ENCODE measurements around the gene PKP4. TPM values are rescaled to one million over a fixed set of nuclear protein-coding genes. Genes with fewer than 3 reads are reported as not detected.

PKP4 gene
- total RNA-seq, 1 experiment from 2014 or later = 40.1 TPM

GRCh38 chr2:158671360-158672245 is 214.9 kb downstream of the PKP4 start:
- Histone ChIP-seq H3K36me3 (ENCODE audit: low read depth, low read length) (peaks cover 4% of the 10 kb centered on the region; the same call in 1 of the 2 replicates), H3F3A (ENCODE audit: low read length, unreplicated experiment) (no peaks in the 10 kb centered on the region), H3K27ac (ENCODE audit: low read length) (no peak overlapping the region), H3K9ac (ENCODE audit: low read length) (no peak overlapping the region), H3K9me3 (ENCODE audit: low read length) (no peaks in the 10 kb centered on the region), H3K9me2 (replicated peaks; ENCODE audit: low read length) (no peaks in the 10 kb centered on the region), H3K27me3 (ENCODE audit: low read length) (no peaks in the 10 kb centered on the region), H3K4me1 (ENCODE audit: insufficient read depth, low read length) (peaks cover 10% of the 10 kb centered on the region; the same call in 1 of the 2 replicates), H4K20me1 (ENCODE audit: low read length) (no peaks in the 10 kb centered on the region), H3K4me2 (ENCODE audit: low read length) (no peak overlapping the region), H3K4me3 (ENCODE audit: low read length) (no peak overlapping the region), H3K79me2 (ENCODE audit: low read length) (no peaks in the 10 kb centered on the region), H2AFZ (ENCODE audit: low read length) (no peak overlapping the region)
- ChIA-PET POLR2A (ENCODE audit: unreplicated experiment) (no interaction called here), CTCF (no interaction called here)
- ATAC-seq (no peak), DNase-seq (no peak)
- TF ChIP-seq EZH2phosphoT487 (IDR thresholded peaks at IDR 0.05; ENCODE audit: borderline replicate concordance, low read length) = no peak
- no peak for TF ChIP-seq EZH2 (IDR thresholded peaks at IDR 0.05; ENCODE audit: low read length, unreplicated experiment)
- TF ChIP-seq CTCF (conservative IDR thresholded peaks at IDR 0.05; ENCODE audit: low read depth, low read length) = no peak
- intact Hi-C loops (cut with micrococcal nuclease) = no loop called here
- BruUV-seq (replicated peaks) = no TSS peak

DNA sequence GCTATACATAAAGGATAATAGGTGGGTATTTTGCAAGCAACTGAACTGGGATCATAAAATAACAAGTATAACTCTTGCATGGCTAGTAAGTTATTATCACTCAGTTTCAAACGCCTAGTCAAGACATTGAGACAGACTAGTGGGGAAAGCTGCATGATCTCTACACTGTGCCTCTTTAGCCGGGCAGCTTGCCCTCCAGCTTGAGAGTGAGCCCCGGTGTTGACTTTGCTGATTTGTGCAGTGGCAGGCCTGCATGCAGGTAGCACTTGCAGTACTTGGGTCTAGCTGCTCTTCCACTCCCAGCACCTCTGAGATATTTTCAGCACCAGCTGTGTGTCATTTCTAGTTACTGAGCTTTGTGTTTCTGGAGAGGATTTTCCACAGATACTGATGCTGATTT is 219.5 kb downstream of the PKP4 start:
- Histone ChIP-seq H3K27ac (ENCODE audit: low read length) (no peak overlapping the region), H3K9ac (ENCODE audit: low read length) (no peak overlapping the region), H2AFZ (ENCODE audit: low read length) (no peak overlapping the region), H3K9me2 (replicated peaks; ENCODE audit: low read length) (no peaks in the 10 kb centered on the region), H3K27me3 (ENCODE audit: low read length) (no peaks in the 10 kb centered on the region), H3K4me1 (ENCODE audit: insufficient read depth, low read length) (no peaks in the 10 kb centered on the region), H3K4me3 (ENCODE audit: low read length) (no peak overlapping the region), H3F3A (ENCODE audit: low read length, unreplicated experiment) (no peaks in the 10 kb centered on the region), H3K36me3 (ENCODE audit: low read depth, low read length) (peaks cover 4% of the 10 kb centered on the region; the same call in 1 of the 2 replicates), H3K79me2 (ENCODE audit: low read length) (no peaks in the 10 kb centered on the region), H4K20me1 (ENCODE audit: low read length) (no peaks in the 10 kb centered on the region), H3K9me3 (ENCODE audit: low read length) (no peaks in the 10 kb centered on the region), H3K4me2 (ENCODE audit: low read length) (no peak overlapping the region)
- TF ChIP-seq CTCF (conservative IDR thresholded peaks at IDR 0.05; ENCODE audit: low read depth, low read length) (no peak), EZH2 (IDR thresholded peaks at IDR 0.05; ENCODE audit: low read length, unreplicated experiment) (no peak), EZH2phosphoT487 (IDR thresholded peaks at IDR 0.05; ENCODE audit: borderline replicate concordance, low read length) (no peak)
- intact Hi-C loops (cut with micrococcal nuclease) = no loop called here
- CTCF ChIA-PET = no interaction called here
- no peak for DNase-seq
- POLR2A ChIA-PET (ENCODE audit: unreplicated experiment) = no interaction called here
- no TSS peak for BruUV-seq (replicated peaks)
- no peak for ATAC-seq

DNA sequence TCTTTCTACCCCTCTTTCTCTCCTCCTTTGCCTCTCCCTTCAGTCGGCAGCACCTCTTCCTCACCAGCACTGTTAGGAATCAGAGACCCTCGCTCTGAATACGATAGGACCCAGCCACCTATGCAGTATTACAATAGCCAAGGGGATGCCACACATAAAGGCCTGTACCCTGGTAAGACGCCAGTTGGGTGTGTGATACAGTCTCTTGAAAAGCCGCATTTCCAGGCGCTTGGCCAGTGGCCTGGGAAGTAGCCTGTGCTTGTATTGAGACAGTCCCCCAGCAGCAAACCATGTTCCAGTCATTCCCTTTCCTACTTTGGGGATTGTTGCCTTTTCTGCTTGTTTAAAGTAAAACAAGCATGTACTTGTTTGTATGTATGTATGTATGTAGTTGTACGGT is 219.9 kb downstream of the PKP4 start:
- no peak overlapping the region for H3K27ac ChIP-seq (ENCODE audit: low read length)
- intact Hi-C loops (cut with micrococcal nuclease) = no loop called here
- no peaks in the 10 kb centered on the region for H3K79me2 ChIP-seq (ENCODE audit: low read length)
- DNase-seq (no peak), ATAC-seq (no peak)
- H4K20me1 ChIP-seq (ENCODE audit: low read length) = no peaks in the 10 kb centered on the region
- ChIA-PET POLR2A (ENCODE audit: unreplicated experiment) (no interaction called here), CTCF (no interaction called here)
- H3K9me2 ChIP-seq (replicated peaks; ENCODE audit: low read length) = no peaks in the 10 kb centered on the region
- no peak overlapping the region for H2AFZ ChIP-seq (ENCODE audit: low read length)
- H3K4me2 ChIP-seq (ENCODE audit: low read length) = no peak overlapping the region
- H3K36me3 ChIP-seq (ENCODE audit: low read depth, low read length) = peaks cover 6% of the 10 kb centered on the region; the same call in 1 of the 2 replicates
- TF ChIP-seq EZH2phosphoT487 (IDR thresholded peaks at IDR 0.05; ENCODE audit: borderline replicate concordance, low read length) (no peak), CTCF (conservative IDR thresholded peaks at IDR 0.05; ENCODE audit: low read depth, low read length) (no peak), EZH2 (IDR thresholded peaks at IDR 0.05; ENCODE audit: low read length, unreplicated experiment) (no peak)
- H3K9me3 ChIP-seq (ENCODE audit: low read length) = no peaks in the 10 kb centered on the region
- H3K4me1 ChIP-seq (ENCODE audit: insufficient read depth, low read length) = no peaks in the 10 kb centered on the region
- no peak overlapping the region for H3K9ac ChIP-seq (ENCODE audit: low read length)
- BruUV-seq (replicated peaks) = no TSS peak
- H3K4me3 ChIP-seq (ENCODE audit: low read length) = no peak overlapping the region
- H3F3A ChIP-seq (ENCODE audit: low read length, unreplicated experiment) = no peaks in the 10 kb centered on the region
- H3K27me3 ChIP-seq (ENCODE audit: low read length) = no peaks in the 10 kb centered on the region
